ENCODE data around the gene ITGA5. TPM values are rescaled to one million over a fixed set of nuclear protein-coding genes. Genes with fewer than 3 reads are reported as not detected.
A peak's percentile ranks its signal among the peaks of the same experiment; 100 is the strongest.

ITGA5 gene
- total RNA-seq, 1 donor from 2014 or later, result 102 TPM

- Histone ChIP-seq H3K9me3 (no peaks in the 10 kb centered on the region), H3K36me3 (peaks cover 98% of the 10 kb centered on the region), H3K4me1 (no peaks in the 10 kb centered on the region), H3K27me3 (no peaks in the 10 kb centered on the region), H3K27ac (no peak overlapping the region), H3K4me3 (no peak overlapping the region)
- intact Hi-C loops (cut with DNase I), result loop anchor here (2.0 kb wide), 1 partner anchor 40 kb away; no protein-coding TSS in a partner anchor
- DNase-seq (peak; percentile 89), ATAC-seq (peak; percentile 94)
- peak; percentile 99 for TF ChIP-seq CTCF (IDR thresholded peaks at IDR 0.05)
Observed at GRCh38 chr12:54398995-54399793, 19.9 kb downstream of the ITGA5 start.

- Histone ChIP-seq H3K4me1 (no peaks in the 10 kb centered on the region), H3K4me3 (no peak overlapping the region), H3K27me3 (no peaks in the 10 kb centered on the region), H3K36me3 (peaks cover 88% of the 10 kb centered on the region), H3K9me3 (no peaks in the 10 kb centered on the region), H3K27ac (no peak overlapping the region)
- ATAC-seq (no peak), DNase-seq (no peak)
- TF ChIP-seq CTCF (IDR thresholded peaks at IDR 0.05), result no peak
- intact Hi-C loops (cut with DNase I), result loop anchor here (2.0 kb wide), 1 partner anchor 41 kb away; no protein-coding TSS in a partner anchor
Observed at GRCh38 chr12:54398218-54398617, 20.8 kb downstream of the ITGA5 start.

DNA sequence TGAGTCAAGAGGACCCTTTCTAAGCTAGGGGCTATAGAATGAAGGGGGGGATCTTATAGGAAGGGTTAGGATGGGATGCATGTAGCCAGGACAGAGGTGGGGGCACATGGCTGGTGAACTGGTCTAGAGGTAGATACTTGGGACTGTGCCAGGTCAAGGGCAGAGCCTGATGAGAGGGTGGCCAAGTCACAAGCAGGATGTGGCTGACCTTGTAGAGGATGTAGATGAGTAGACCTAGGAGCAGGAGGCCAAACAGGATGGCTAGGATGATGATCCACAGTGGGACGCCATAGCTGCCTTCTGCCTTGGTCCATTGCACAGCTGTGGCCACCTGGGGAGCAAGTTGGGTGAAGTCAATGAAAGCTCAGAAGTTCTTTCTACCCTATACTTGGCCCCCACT, 21.9 kb downstream of the ITGA5 start:
- ATAC-seq, result no peak
- DNase-seq, result no peak
- H3K4me1 ChIP-seq, result no peaks in the 10 kb centered on the region
- H3K36me3 ChIP-seq, result peaks cover 78% of the 10 kb centered on the region
- no peak overlapping the region for H3K27ac ChIP-seq
- intact Hi-C loops (cut with DNase I), result no loop called here
- no peak for TF ChIP-seq CTCF (IDR thresholded peaks at IDR 0.05)
- no peaks in the 10 kb centered on the region for H3K9me3 ChIP-seq
- H3K27me3 ChIP-seq, result no peaks in the 10 kb centered on the region
- H3K4me3 ChIP-seq, result no peak overlapping the region

DNA sequence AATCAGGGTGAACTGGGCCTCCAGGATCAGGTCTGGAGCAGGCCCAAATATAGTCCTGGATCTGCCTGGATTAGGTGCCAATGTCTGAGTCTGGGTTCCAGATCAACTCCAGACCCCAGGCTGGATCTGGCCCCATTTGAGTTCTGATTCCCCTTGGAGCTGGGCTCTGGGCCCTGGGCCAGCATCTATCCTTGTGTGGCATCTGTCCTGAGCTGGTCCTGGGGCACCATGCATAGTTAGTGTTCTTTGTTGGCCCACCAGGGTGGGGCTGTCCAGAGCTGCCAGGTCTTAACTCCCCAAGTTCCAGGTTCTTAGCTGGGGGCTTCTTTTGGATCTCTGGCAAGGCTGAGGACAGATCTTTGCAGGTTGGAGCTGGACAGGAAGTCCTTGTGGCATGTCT, 23.5 kb downstream of the ITGA5 start:
- Histone ChIP-seq H3K36me3 (peaks cover 62% of the 10 kb centered on the region), H3K27me3 (no peaks in the 10 kb centered on the region), H3K4me1 (peaks cover 5% of the 10 kb centered on the region), H3K27ac (no peak overlapping the region), H3K9me3 (no peaks in the 10 kb centered on the region), H3K4me3 (no peak overlapping the region)
- intact Hi-C loops (cut with DNase I), result no loop called here
- TF ChIP-seq CTCF (IDR thresholded peaks at IDR 0.05), result no peak
- ATAC-seq (no peak), DNase-seq (no peak)

DNA sequence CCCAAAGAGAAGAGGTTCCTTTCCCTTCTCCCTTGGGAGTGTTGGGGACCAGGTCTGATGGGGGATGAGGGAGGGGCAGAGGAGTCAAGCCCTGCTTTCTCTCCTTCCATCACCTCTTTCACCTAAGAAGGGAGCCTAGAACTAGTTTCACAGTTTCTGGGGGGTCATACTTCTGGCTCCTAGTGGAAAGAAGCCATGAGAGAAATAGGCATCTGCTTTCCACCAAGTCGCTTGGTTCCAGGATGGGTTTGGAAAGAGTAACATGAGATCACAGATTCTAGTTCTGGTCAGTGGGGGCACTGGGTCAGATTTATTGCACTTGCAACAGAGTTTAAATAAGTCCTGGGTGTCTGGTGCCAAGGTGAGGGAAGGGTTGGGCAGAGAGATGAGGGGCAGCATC, 24.1 kb downstream of the ITGA5 start:
- intact Hi-C loops (cut with DNase I), result no loop called here
- Histone ChIP-seq H3K9me3 (no peaks in the 10 kb centered on the region), H3K27me3 (no peaks in the 10 kb centered on the region), H3K27ac (no peak overlapping the region), H3K4me1 (peaks cover 5% of the 10 kb centered on the region), H3K4me3 (no peak overlapping the region), H3K36me3 (peaks cover 56% of the 10 kb centered on the region)
- no peak for ATAC-seq
- TF ChIP-seq CTCF (IDR thresholded peaks at IDR 0.05), result no peak
- DNase-seq, result no peak
